Mesenchymal stem cell (in vitro differentiated cells and primary cell): ENCODE data around the gene NBPF6.
"Not testable (repeated sequence)": the region's sequence is repeated elsewhere in the genome, so short reads cannot be mapped to it uniquely, and the experiment has no call there.

Experiments
- DNase-seq: peaks from one replicate; pipeline ENCODE4 v3.0.0-alpha.2; 2013
- H2AFZ ChIP-seq: one replicate; pipeline ENCODE4 v1.6.1; 2013; ENCODE audit warnings: low read depth, mild to moderate bottlenecking, control low read depth, inconsistent platforms, low read length, moderate library complexity
- H2AK5ac ChIP-seq: 2 replicates; pipeline ENCODE4 v1.6.1; 2013; ENCODE audit warnings: low read length, moderate library complexity, mild to moderate bottlenecking, inconsistent platforms; ENCODE audit not compliant: severe bottlenecking
- H2BK120ac ChIP-seq: one replicate; pipeline ENCODE4 v1.6.1; 2013; ENCODE audit warnings: low read depth, mild to moderate bottlenecking, inconsistent platforms, low read length, moderate library complexity
- H2BK12ac ChIP-seq, 2 experiments: one replicate each; pipeline ENCODE4 v1.6.1; 2013; ENCODE audit warnings: inconsistent platforms in 2 of 2, low read length in 2 of 2, mild to moderate bottlenecking in 2 of 2, moderate library complexity in 2 of 2, control low read depth in 1 of 2
- H2BK15ac ChIP-seq: one replicate; pipeline ENCODE4 v1.6.1; 2013; ENCODE audit warnings: mild to moderate bottlenecking, low read depth, inconsistent platforms; ENCODE audit not compliant: poor library complexity, severe bottlenecking
- H2BK5ac ChIP-seq: 2 replicates; pipeline ENCODE4 v1.6.1; 2013; ENCODE audit warnings: low read depth, mild to moderate bottlenecking, low read length, control low read depth, inconsistent platforms; ENCODE audit not compliant: poor library complexity, severe bottlenecking
- H3K14ac ChIP-seq, 2 experiments: one replicate each; pipeline ENCODE4 v1.6.1; 2013; ENCODE audit warnings: inconsistent platforms in 2 of 2, low read length in 2 of 2, control low read depth in 1 of 2, mild to moderate bottlenecking in 1 of 2, moderate library complexity in 1 of 2
- H3K18ac ChIP-seq, 2 experiments: one replicate each; pipeline ENCODE4 v1.6.1; 2013; ENCODE audit warnings: inconsistent platforms in 2 of 2, low read length in 2 of 2, control low read depth in 1 of 2, low read depth in 1 of 2, mild to moderate bottlenecking in 1 of 2
- H3K23ac ChIP-seq, 2 experiments: one replicate each; pipeline ENCODE4 v1.6.1; 2013; ENCODE audit warnings: inconsistent platforms in 2 of 2, low read length in 2 of 2, mild to moderate bottlenecking in 2 of 2, moderate library complexity in 2 of 2, control low read depth in 1 of 2
- H3K27ac ChIP-seq: 2 replicates; pipeline ENCODE4 v1.5.1; 2013; ENCODE audit warnings: mild to moderate bottlenecking, moderate library complexity, low read length, control low read depth, inconsistent platforms; ENCODE audit not compliant: poor library complexity, severe bottlenecking
- H3K27me3 ChIP-seq, 2 experiments: 2 replicates each; pipeline versions ENCODE4 v1.6.1 to v1.7.0; 2013; ENCODE audit warnings: low read length in 2 of 2, mild to moderate bottlenecking in 2 of 2, moderate library complexity in 2 of 2, control low read depth in 1 of 2, inconsistent platforms in 1 of 2; ENCODE audit not compliant: control insufficient read depth in 1 of 2, insufficient read depth in 1 of 2
- H3K36me3 ChIP-seq, 2 experiments: 2 replicates each; pipeline versions ENCODE4 v1.6.1 to v1.7.0; 2013; ENCODE audit warnings: low read length in 2 of 2, control low read depth in 1 of 2, inconsistent platforms in 1 of 2, low read depth in 1 of 2, mild to moderate bottlenecking in 1 of 2; ENCODE audit not compliant: insufficient read depth in 2 of 2, control insufficient read depth in 1 of 2
- H3K4ac ChIP-seq, 2 experiments: one replicate each; pipeline ENCODE4 v1.6.1; 2013; ENCODE audit warnings: inconsistent platforms in 2 of 2, low read length in 2 of 2, mild to moderate bottlenecking in 2 of 2, moderate library complexity in 2 of 2, control low read depth in 1 of 2, low read depth in 1 of 2
- H3K4me1 ChIP-seq: 2 replicates; pipeline ENCODE4 v1.6.1; 2013; ENCODE audit warnings: low read depth, low read length, control low read depth; ENCODE audit not compliant: control insufficient read depth, insufficient read depth
- H3K4me2 ChIP-seq: 2 replicates; pipeline ENCODE4 v1.6.1; 2013; ENCODE audit warnings: low read length, mild to moderate bottlenecking, inconsistent platforms; ENCODE audit not compliant: poor library complexity, severe bottlenecking
- H3K4me3 ChIP-seq, 2 experiments: 2 replicates each; pipeline versions ENCODE4 v1.5.1 to v1.7.0; 2013; ENCODE audit warnings: low read length in 2 of 2, mild to moderate bottlenecking in 2 of 2, control low read depth in 1 of 2, low read depth in 1 of 2; ENCODE audit not compliant: insufficient read depth in 1 of 2
- H3K79me1 ChIP-seq: replicated peaks from 2 replicates; pipeline ENCODE4 v1.6.1; 2013; ENCODE audit warnings: mild to moderate bottlenecking, control low read depth, low read length, inconsistent platforms; ENCODE audit not compliant: poor library complexity, severe bottlenecking
- H3K9ac ChIP-seq: 2 replicates; pipeline ENCODE4 v1.7.0; 2013; ENCODE audit warnings: mild to moderate bottlenecking, low read length, moderate library complexity
- H3K9me3 ChIP-seq: 2 replicates; pipeline ENCODE4 v1.7.0; 2013; ENCODE audit warnings: mild to moderate bottlenecking, low read length; ENCODE audit not compliant: control insufficient read depth
- H4K8ac ChIP-seq: one replicate; pipeline ENCODE4 v1.6.1; 2013; ENCODE audit warnings: inconsistent platforms, mild to moderate bottlenecking, low read length, moderate library complexity
- H4K91ac ChIP-seq: one replicate; pipeline ENCODE4 v1.6.1; 2013; ENCODE audit warnings: mild to moderate bottlenecking, low read length, inconsistent platforms
- WGBS: methylation state at CpG from one replicate; pipeline ENCODE4 v1.1.7; 2013; ENCODE audit warnings: mixed read lengths; 5-methylcytosine and 5-hydroxymethylcytosine counted together

NBPF6 gene

DNA sequence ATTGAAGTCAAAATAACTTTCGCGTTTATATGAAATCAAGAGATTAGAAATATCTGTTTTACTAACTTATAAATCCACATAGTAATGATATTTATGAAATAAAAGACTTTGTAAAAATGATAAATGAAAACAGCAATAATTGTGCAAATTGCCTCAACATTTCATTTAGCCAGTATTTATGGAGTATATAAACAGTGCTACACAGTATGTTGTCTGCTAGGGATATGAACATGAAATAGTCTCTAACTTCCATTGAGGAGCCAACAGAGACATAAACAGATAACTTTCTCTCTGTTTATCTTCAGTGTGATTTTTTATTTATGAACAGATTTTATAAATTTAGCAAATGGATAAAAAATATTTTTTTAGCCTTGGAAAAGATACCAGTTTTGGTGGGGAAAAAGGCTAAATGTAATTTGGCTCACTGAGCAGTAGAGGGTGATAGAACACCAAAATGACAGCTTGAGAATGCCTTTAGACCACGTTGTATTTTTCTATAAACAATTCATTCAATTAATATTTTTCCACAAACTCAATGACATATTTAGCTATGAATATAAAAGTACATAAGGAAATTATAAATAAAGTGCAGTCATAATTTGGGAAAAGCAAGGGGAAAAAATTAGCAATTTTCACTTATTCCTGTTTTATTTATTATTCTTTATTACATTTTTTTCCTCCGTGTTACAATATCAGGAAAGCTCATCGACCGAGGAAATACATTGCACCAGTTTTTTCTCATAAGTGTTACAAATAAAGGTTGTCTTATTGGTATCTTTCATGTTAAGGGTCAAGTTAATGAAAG lies 62.3 kb downstream of the NBPF6 start:
- H3K9me3 ChIP-seq: no peaks in the 10 kb centered on the region
- H3K27me3 ChIP-seq: no peaks in the 10 kb centered on the region
- H4K8ac ChIP-seq: no peak overlapping the region
- H2AK5ac ChIP-seq: no peak overlapping the region
- H2BK15ac ChIP-seq: no peak overlapping the region
- DNase-seq: peak; percentile 50
- H3K18ac ChIP-seq: no peak overlapping the region
- no peaks in the 10 kb centered on the region for H3K79me1 ChIP-seq
- H2BK120ac ChIP-seq: no peak overlapping the region
- no peak overlapping the region for H3K4me3 ChIP-seq
- no peaks in the 10 kb centered on the region for H3K36me3 ChIP-seq
- no peak overlapping the region for H2BK5ac ChIP-seq
- no peak overlapping the region for H4K91ac ChIP-seq
- H2AFZ ChIP-seq: no peak overlapping the region
- no peak overlapping the region for H3K4me2 ChIP-seq
- no peak overlapping the region for H3K4ac ChIP-seq
- no peak overlapping the region for H3K23ac ChIP-seq
- H3K9ac ChIP-seq: peak overlapping the region; percentile 18
- no peaks in the 10 kb centered on the region for H3K4me1 ChIP-seq
- no peak overlapping the region for H2BK12ac ChIP-seq
- no peak overlapping the region for H3K27ac ChIP-seq
- 90% methylated on average over 2 of the region's 6 CpGs for WGBS
- H3K14ac ChIP-seq: no peak overlapping the region

DNA sequence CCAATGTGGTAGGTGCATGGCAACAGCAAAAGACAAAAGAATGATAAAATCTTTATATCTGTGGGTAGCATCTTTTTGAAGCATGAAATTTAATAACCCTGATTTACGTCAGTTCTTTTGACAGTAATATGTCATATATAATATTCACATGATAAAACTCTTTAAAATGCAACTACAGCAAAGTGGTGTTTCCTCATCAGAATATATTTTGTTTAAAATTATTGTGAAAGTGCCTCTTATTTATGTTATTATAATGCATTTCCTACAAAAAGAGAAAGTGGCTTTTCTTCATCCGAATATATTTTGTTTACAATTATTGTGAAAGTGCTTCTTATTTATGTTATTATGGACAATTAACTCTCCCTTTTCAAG lies 62.9 kb downstream of the NBPF6 start:
- no peak overlapping the region for H3K14ac ChIP-seq
- no peak for DNase-seq
- H2BK120ac ChIP-seq: no peak overlapping the region
- no peak overlapping the region for H2BK15ac ChIP-seq
- no peak overlapping the region for H3K4me3 ChIP-seq
- no peaks in the 10 kb centered on the region for H3K4me1 ChIP-seq
- WGBS: no CpG with 5 or more reads among the region's 2 CpGs
- H3K4ac ChIP-seq: no peak overlapping the region
- no peaks in the 10 kb centered on the region for H3K79me1 ChIP-seq
- H4K91ac ChIP-seq: no peak overlapping the region
- no peak overlapping the region for H4K8ac ChIP-seq
- H3K27ac ChIP-seq: no peak overlapping the region
- H2BK5ac ChIP-seq: no peak overlapping the region
- no peaks in the 10 kb centered on the region for H3K36me3 ChIP-seq
- H2BK12ac ChIP-seq: no peak overlapping the region
- no peak overlapping the region for H3K18ac ChIP-seq
- H2AFZ ChIP-seq: no peak overlapping the region
- no peak overlapping the region for H3K4me2 ChIP-seq
- H3K9me3 ChIP-seq: no peaks in the 10 kb centered on the region
- no peak overlapping the region for H3K23ac ChIP-seq
- H3K9ac ChIP-seq: peak overlapping the region; percentile 18
- no peak overlapping the region for H2AK5ac ChIP-seq
- H3K27me3 ChIP-seq: no peaks in the 10 kb centered on the region

DNA sequence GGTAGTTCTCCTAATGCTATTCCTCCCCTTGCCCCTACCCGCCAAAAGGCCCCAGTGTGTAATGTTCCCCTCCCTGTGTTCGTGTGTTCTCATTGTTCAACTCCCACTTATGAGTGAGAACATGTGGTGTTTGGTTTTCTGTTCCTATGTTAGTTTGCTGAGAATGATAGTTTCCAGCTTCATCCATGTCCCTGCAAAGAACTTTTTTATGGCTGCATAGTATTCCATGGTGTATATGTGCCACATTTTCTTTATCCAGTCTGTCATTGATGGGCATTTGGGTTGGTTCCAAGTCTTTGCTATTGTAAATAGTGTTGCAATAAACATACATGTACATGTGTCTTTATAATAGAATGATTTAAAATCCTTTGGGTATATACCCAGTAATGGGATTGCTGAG lies 63.8 kb downstream of the NBPF6 start:
- H4K8ac ChIP-seq, H2BK120ac ChIP-seq, H3K4me2 ChIP-seq, H2BK15ac ChIP-seq, DNase-seq, H3K27me3 ChIP-seq, H3K4ac ChIP-seq, H3K27ac ChIP-seq, H2AK5ac ChIP-seq, H2AFZ ChIP-seq, H2BK5ac ChIP-seq, H3K4me3 ChIP-seq, H3K23ac ChIP-seq, H3K9ac ChIP-seq, H3K9me3 ChIP-seq, H3K36me3 ChIP-seq, H4K91ac ChIP-seq, H3K79me1 ChIP-seq, H3K18ac ChIP-seq, H3K4me1 ChIP-seq, H3K14ac ChIP-seq, H2BK12ac ChIP-seq: not testable (repeated sequence)
- 100% methylated on average over 1 of the region's 2 CpGs for WGBS

DNA sequence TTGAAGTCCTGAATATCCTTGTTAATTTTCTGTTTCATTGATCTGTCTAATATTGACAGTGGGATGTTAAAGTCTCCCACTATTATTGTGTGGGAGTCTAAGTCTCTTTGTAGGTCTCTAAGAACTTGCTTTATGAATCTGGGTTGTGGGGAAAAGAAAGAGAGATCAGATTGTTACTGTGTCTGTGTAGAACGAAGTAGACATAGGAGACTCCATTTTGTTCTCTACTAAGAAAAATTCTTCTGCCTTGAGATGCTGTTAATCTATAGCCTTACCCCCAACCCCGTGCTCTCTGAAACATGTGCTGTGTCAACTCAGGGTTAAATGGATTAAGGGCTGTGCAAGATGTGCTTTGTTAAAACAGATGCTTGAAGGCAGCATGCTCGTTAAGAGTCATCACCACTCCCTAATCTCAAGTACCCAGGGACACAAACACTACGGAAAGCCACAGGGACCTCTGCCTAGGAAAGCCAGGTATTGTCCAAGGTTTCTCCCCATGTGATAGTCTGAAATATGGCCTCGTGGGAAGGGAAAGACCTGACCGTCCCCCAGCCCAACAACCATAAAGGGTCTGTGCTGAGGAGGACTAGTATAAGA lies 67.3 kb downstream of the NBPF6 start:
- not testable (repeated sequence) for H3K4me1 ChIP-seq, H3K23ac ChIP-seq, H3K14ac ChIP-seq, H3K9me3 ChIP-seq, H3K36me3 ChIP-seq, H2BK12ac ChIP-seq, H2BK5ac ChIP-seq, H2BK15ac ChIP-seq, H3K27me3 ChIP-seq, H4K91ac ChIP-seq, H3K79me1 ChIP-seq, H3K9ac ChIP-seq, H2AK5ac ChIP-seq, H4K8ac ChIP-seq, H3K18ac ChIP-seq, H3K27ac ChIP-seq, H2BK120ac ChIP-seq, H3K4me3 ChIP-seq, H3K4me2 ChIP-seq, H2AFZ ChIP-seq, DNase-seq, H3K4ac ChIP-seq
- WGBS: 88% methylated on average over 3 of the region's 6 CpGs
